Measurements from ENCODE around the gene NSUN3.

GRCh38 chr3:94061297-94061696, 1.6 kb upstream of the NSUN3 start:
- TF ChIP-seq CTCF (IDR thresholded peaks at IDR 0.05; ENCODE audit: insufficient read depth, low read length, poor library complexity, severe bottlenecking), result no peak
- no peak for TF ChIP-seq EZH2phosphoT487 (conservative IDR thresholded peaks at IDR 0.05; ENCODE audit: low read length)
